Trophoblast cell (in vitro differentiated cells and primary cell): ENCODE measurements around the gene TMCO5A.

ENCODE experiments used
- DNase-seq, 2 donors: peaks; one replicate each; pipeline ENCODE4 v3.0.0-alpha.2; 2016
- H2AFZ ChIP-seq: 2 replicates; pipeline ENCODE4 v1.6.1; 2013; ENCODE audit warnings: low read length, moderate library complexity, mild to moderate bottlenecking; ENCODE audit not compliant: insufficient read depth, poor library complexity
- H2AK5ac ChIP-seq: 2 replicates; pipeline ENCODE4 v1.6.1; 2013; ENCODE audit warnings: mild to moderate bottlenecking, low read length
- H2BK120ac ChIP-seq: 2 replicates; pipeline ENCODE4 v1.6.1; 2013; ENCODE audit warnings: low read length, mild to moderate bottlenecking, moderate library complexity; ENCODE audit not compliant: insufficient read depth, poor library complexity
- H2BK12ac ChIP-seq: 2 replicates; pipeline ENCODE4 v1.6.1; 2013; ENCODE audit warnings: mild to moderate bottlenecking, low read length, moderate library complexity
- H2BK5ac ChIP-seq: 2 replicates; pipeline ENCODE4 v1.6.1; 2013; ENCODE audit warnings: low read length, low read depth, moderate library complexity, mild to moderate bottlenecking; ENCODE audit not compliant: poor library complexity
- H3K14ac ChIP-seq: 2 replicates; pipeline ENCODE4 v1.6.1; 2013; ENCODE audit warnings: mild to moderate bottlenecking, low read length
- H3K18ac ChIP-seq: 2 replicates; pipeline ENCODE4 v1.6.1; 2013; ENCODE audit warnings: mild to moderate bottlenecking, low read length
- H3K23ac ChIP-seq: 2 replicates; pipeline ENCODE4 v1.6.1; 2013; ENCODE audit warnings: low read length
- H3K27ac ChIP-seq: 2 replicates; pipeline ENCODE4 v1.5.1; 2013; ENCODE audit warnings: low read depth, mild to moderate bottlenecking, inconsistent platforms, low read length, moderate library complexity
- H3K27me3 ChIP-seq: 2 replicates; pipeline ENCODE4 v1.6.1; 2013; ENCODE audit warnings: inconsistent platforms, mild to moderate bottlenecking, low read length, moderate library complexity; ENCODE audit not compliant: insufficient read depth
- H3K36me3 ChIP-seq, 2 experiments: 1 replicate in 1 of 2; 2 replicates in 1 of 2; pipeline ENCODE4 v1.6.1; 2013; ENCODE audit warnings: low read length in 2 of 2, mild to moderate bottlenecking in 2 of 2, moderate library complexity in 1 of 2; ENCODE audit not compliant: insufficient read depth in 2 of 2, control insufficient read depth in 1 of 2
- H3K4ac ChIP-seq: 2 replicates; pipeline ENCODE4 v1.6.1; 2013; ENCODE audit warnings: low read depth, mild to moderate bottlenecking, low read length, moderate library complexity
- H3K4me1 ChIP-seq, 2 experiments: 1 replicate in 1 of 2; 2 replicates in 1 of 2; pipeline ENCODE4 v1.6.1; 2013; ENCODE audit warnings: low read length in 2 of 2, mild to moderate bottlenecking in 2 of 2, moderate library complexity in 1 of 2; ENCODE audit not compliant: insufficient read depth in 2 of 2, control insufficient read depth in 1 of 2
- H3K4me2 ChIP-seq: 2 replicates; pipeline ENCODE4 v1.6.1; 2013; ENCODE audit warnings: inconsistent platforms, mild to moderate bottlenecking, low read length, moderate library complexity
- H3K4me3 ChIP-seq: 2 replicates; pipeline ENCODE4 v1.5.1; 2013; ENCODE audit warnings: mild to moderate bottlenecking, low read depth, low read length, inconsistent platforms
- H3K79me1 ChIP-seq: one replicate; pipeline ENCODE4 v1.6.1; 2013; ENCODE audit warnings: low read length
- H3K79me2 ChIP-seq: 2 replicates; pipeline ENCODE4 v1.6.1; 2013; ENCODE audit warnings: low read length, mild to moderate bottlenecking; ENCODE audit not compliant: control insufficient read depth, insufficient read depth, poor library complexity
- H3K9ac ChIP-seq: 2 replicates; pipeline ENCODE4 v1.6.1; 2013; ENCODE audit warnings: mild to moderate bottlenecking, low read length
- H3K9me3 ChIP-seq: 2 replicates; pipeline ENCODE4 v1.6.1; 2013; ENCODE audit warnings: low read depth, mild to moderate bottlenecking, control low read depth, inconsistent platforms, low read length; ENCODE audit not compliant: insufficient read depth
- H4K12ac ChIP-seq: 2 replicates; pipeline ENCODE4 v1.6.1; 2013; ENCODE audit warnings: low read depth, mild to moderate bottlenecking, low read length, moderate library complexity
- H4K8ac ChIP-seq: 2 replicates; pipeline ENCODE4 v1.6.1; 2013; ENCODE audit warnings: low read depth, mild to moderate bottlenecking, low read length, moderate library complexity
- H4K91ac ChIP-seq: one replicate; pipeline ENCODE4 v1.6.1; 2013; ENCODE audit warnings: low read depth, mild to moderate bottlenecking, low read length, moderate library complexity
- WGBS: extraction: QIAGEN DNeasy Blood & Tissue Kit; methylation state at CpG from one replicate; pipeline ENCODE4 v1.1.7; 2013; ENCODE audit warnings: missing lambda C conversion rate; ENCODE audit not compliant: insufficient read length, insufficient coverage; ENCODE audit errors: extremely low coverage; 5-methylcytosine and 5-hydroxymethylcytosine counted together

Gene TMCO5A

GRCh38 chr15:37893309-37893708, 41.1 kb upstream of the TMCO5A start:
- DNase-seq: no peak
- Histone ChIP-seq H3K36me3 (no peaks in the 10 kb centered on the region), H4K8ac (no peak overlapping the region), H3K4me1 (no peaks in the 10 kb centered on the region), H2BK12ac (no peak overlapping the region), H3K79me1 (no peaks in the 10 kb centered on the region), H2AK5ac (no peak overlapping the region), H3K79me2 (no peaks in the 10 kb centered on the region), H3K4me2 (no peak overlapping the region), H3K9me3 (no peaks in the 10 kb centered on the region), H2BK120ac (no peak overlapping the region), H3K4ac (no peak overlapping the region), H4K12ac (no peak overlapping the region), H2AFZ (no peak overlapping the region), H4K91ac (no peak overlapping the region), H3K18ac (no peak overlapping the region), H3K27ac (no peak overlapping the region), H2BK5ac (no peak overlapping the region), H3K4me3 (no peak overlapping the region), H3K9ac (no peak overlapping the region), H3K23ac (no peak overlapping the region), H3K14ac (no peak overlapping the region), H3K27me3 (no peaks in the 10 kb centered on the region)

DNA sequence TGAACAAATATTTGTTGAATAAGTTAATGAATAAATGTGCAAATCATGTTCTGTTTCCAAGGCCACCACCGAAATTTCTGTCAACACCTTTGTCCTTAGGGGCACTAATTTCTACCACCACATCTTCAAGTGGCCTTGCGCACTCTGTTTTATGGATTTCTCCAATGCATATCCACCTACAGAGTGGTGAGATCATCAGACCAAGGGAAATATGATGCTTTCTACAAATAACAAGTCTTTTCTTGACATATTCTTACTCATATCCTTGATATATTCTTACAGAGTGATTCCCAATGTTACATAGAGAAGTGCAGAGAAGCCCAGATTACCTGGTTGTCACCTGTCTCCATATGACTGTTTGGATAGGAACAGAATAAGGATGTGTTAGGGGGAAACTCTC, 36.1 kb upstream of the TMCO5A start:
- Histone ChIP-seq H3K23ac (no peak overlapping the region), H3K14ac (no peak overlapping the region), H3K9ac (no peak overlapping the region), H2BK5ac (no peak overlapping the region), H3K4me3 (no peak overlapping the region), H2BK12ac (no peak overlapping the region), H4K8ac (no peak overlapping the region), H3K18ac (no peak overlapping the region), H3K79me1 (peaks cover 3% of the 10 kb centered on the region), H4K12ac (no peak overlapping the region), H3K27me3 (no peaks in the 10 kb centered on the region), H3K79me2 (no peaks in the 10 kb centered on the region), H3K27ac (no peak overlapping the region), H3K4me2 (no peak overlapping the region), H3K36me3 (no peaks in the 10 kb centered on the region), H2AFZ (no peak overlapping the region), H3K4me1 (peaks cover 9 to 10% of the 10 kb centered on the region in 2 experiments), H3K4ac (no peak overlapping the region), H3K9me3 (no peaks in the 10 kb centered on the region), H2AK5ac (no peak overlapping the region), H4K91ac (no peak overlapping the region), H2BK120ac (no peak overlapping the region)
- no CpG with 5 or more reads among the region's 2 CpGs for whole genome bisulfite sequencing
- DNase-seq: no peak

DNA sequence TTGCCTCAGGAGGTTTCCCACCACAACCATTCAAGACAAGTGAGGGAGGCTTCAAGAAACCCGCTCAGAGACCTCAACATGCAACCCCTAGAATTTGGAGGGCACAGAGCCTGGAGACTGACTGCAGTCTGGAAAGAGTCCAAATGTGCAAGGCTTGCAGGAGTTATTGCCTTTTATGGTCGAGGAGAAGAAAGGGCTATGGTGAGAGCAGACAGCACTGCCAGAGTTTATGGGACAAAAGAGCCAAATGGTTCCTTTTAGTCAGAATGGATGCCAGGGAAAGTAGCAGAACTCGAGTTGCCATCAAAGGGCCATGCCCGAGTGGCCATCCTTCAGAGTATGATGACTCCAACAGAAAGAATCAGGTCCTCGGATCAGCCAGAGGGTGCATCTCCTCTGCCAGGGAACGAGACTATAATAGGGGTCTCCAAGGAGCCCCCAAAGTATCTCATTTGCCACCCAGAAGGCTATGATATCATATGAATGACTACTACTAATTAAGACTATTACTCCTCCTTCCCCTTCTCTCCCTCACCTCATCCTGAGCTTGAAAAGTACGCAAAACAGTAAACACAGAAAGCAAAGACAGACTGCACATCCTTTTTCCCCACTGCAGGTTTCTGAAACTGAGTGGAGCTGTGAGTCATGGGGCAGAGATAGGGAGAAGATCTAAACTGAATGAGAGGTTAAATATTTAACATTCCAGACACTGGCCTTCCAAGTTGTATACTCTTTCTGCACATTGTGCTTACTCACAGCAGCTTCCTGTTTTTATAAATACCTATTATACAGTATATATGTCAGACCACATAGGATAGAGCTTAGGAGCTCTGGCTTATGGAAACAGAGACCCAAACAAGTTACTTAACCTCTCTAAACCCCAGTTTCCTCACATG, 33.9 kb upstream of the TMCO5A start:
- peak in 1 of 2 donors; percentile 38 for DNase-seq
- H2BK5ac ChIP-seq: peak overlapping the region; percentile 12
- H3K23ac ChIP-seq: no peak overlapping the region

DNA sequence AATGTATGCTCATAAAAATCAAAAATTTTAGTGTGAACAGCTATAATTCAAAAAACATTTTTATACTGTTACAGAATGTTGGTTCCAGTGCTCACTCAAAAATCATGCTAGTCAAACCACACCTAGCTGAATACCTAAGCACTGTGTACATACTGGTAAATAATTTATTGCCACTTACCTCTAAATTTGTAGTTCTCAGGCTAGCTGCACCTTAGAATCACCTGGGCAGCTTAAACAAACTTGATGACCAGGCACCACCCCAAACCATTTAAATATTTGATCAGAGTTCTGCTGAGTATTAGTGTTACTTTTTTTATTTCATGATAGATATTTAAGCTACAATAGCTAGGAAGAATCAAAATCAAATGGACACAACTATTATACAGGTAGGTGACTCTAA, 32.3 kb upstream of the TMCO5A start:
- no peak overlapping the region for H2AK5ac ChIP-seq
- H4K91ac ChIP-seq: no peak overlapping the region
- H4K8ac ChIP-seq: no peak overlapping the region
- no peaks in the 10 kb centered on the region for H3K36me3 ChIP-seq
- H3K14ac ChIP-seq: no peak overlapping the region
- peaks cover 3% of the 10 kb centered on the region for H3K79me1 ChIP-seq
- no peaks in the 10 kb centered on the region for H3K79me2 ChIP-seq
- H3K27me3 ChIP-seq: no peaks in the 10 kb centered on the region
- no peak overlapping the region for H3K27ac ChIP-seq
- H3K4me2 ChIP-seq: no peak overlapping the region
- peaks cover 9 to 10% of the 10 kb centered on the region in 2 experiments for H3K4me1 ChIP-seq
- no peak overlapping the region for H2AFZ ChIP-seq
- DNase-seq: no peak
- H3K9me3 ChIP-seq: no peaks in the 10 kb centered on the region
- no peak overlapping the region for H2BK12ac ChIP-seq
- no peak overlapping the region for H2BK120ac ChIP-seq
- H2BK5ac ChIP-seq: no peak overlapping the region
- no peak overlapping the region for H3K4ac ChIP-seq
- H3K18ac ChIP-seq: no peak overlapping the region
- no peak overlapping the region for H4K12ac ChIP-seq
- no peak overlapping the region for H3K23ac ChIP-seq
- no peak overlapping the region for H3K9ac ChIP-seq
- no peak overlapping the region for H3K4me3 ChIP-seq

More for the DNA sequence above, 33.9 kb upstream of the TMCO5A start:
- H4K91ac ChIP-seq: peak overlapping the region; percentile 57
- no peaks in the 10 kb centered on the region for H3K36me3 ChIP-seq
- H3K79me2 ChIP-seq: no peaks in the 10 kb centered on the region
- no peaks in the 10 kb centered on the region for H3K9me3 ChIP-seq
- no peak overlapping the region for H3K18ac ChIP-seq
- no peak overlapping the region for H2AFZ ChIP-seq
- H3K4me2 ChIP-seq: peak overlapping the region; percentile 34
- H3K14ac ChIP-seq: no peak overlapping the region
- H2BK120ac ChIP-seq: peak overlapping the region; percentile 75
- H3K27ac ChIP-seq: peak overlapping the region; percentile 81
- no peak overlapping the region for H4K12ac ChIP-seq
- peaks cover 3% of the 10 kb centered on the region for H3K79me1 ChIP-seq
- H3K27me3 ChIP-seq: no peaks in the 10 kb centered on the region
- no peak overlapping the region for H3K4ac ChIP-seq
- peaks cover 9 to 10% of the 10 kb centered on the region in 2 experiments for H3K4me1 ChIP-seq
- no peak overlapping the region for H4K8ac ChIP-seq
- H2AK5ac ChIP-seq: no peak overlapping the region
- peak overlapping the region; percentile 27 for H2BK12ac ChIP-seq
- no peak overlapping the region for H3K4me3 ChIP-seq
- no peak overlapping the region for H3K9ac ChIP-seq
- WGBS: no CpG with 5 or more reads among the region's 7 CpGs
